Osteocyte (in vitro differentiated cells): ENCODE results near the gene SYT10. TPM values are rescaled to one million over a fixed set of nuclear protein-coding genes. Genes with fewer than 3 reads are reported as not detected.
"Not testable (repeated sequence)": the region's sequence is repeated elsewhere in the genome, so short reads cannot be mapped to it uniquely, and the experiment has no call there.

ENCODE experiments used
- DNase-seq: peaks from one replicate; pipeline ENCODE4 v3.0.0; 2021; ENCODE audit warnings: mixed read lengths; ENCODE audit not compliant: unreplicated experiment; ENCODE audit errors: extremely low spot score
- H3K27ac Mint-ChIP-seq: one replicate; pipeline ENCODE4 v1.8.0; 2021; ENCODE audit warnings: mild to moderate bottlenecking, mixed read lengths; ENCODE audit not compliant: unreplicated experiment
- H3K27me3 Mint-ChIP-seq: one replicate; pipeline ENCODE4 v1.8.0; 2021; ENCODE audit warnings: mixed read lengths; ENCODE audit not compliant: unreplicated experiment
- H3K36me3 Mint-ChIP-seq: one replicate; pipeline ENCODE4 v1.8.0; 2021; ENCODE audit warnings: mixed read lengths; ENCODE audit not compliant: unreplicated experiment
- H3K4me1 Mint-ChIP-seq: one replicate; pipeline ENCODE4 v1.8.0; 2021; ENCODE audit warnings: mixed read lengths; ENCODE audit not compliant: unreplicated experiment
- H3K4me3 Mint-ChIP-seq: one replicate; pipeline ENCODE4 v1.8.0; 2021; ENCODE audit warnings: mild to moderate bottlenecking, moderate library complexity, mixed read lengths; ENCODE audit not compliant: unreplicated experiment
- H3K9me3 Mint-ChIP-seq: one replicate; pipeline ENCODE4 v1.8.0; 2021; ENCODE audit warnings: mixed read lengths; ENCODE audit not compliant: unreplicated experiment
- total RNA-seq: library from RNA; stranded (reverse); gene quantifications from 2 replicates; pipeline ENCODE4 v1.2.1, GENCODE V29; 2021
- TF ChIP-seq, protein P1 (sequence below): fragments of 200-600 bp; sonication (generic); IDR thresholded peaks from 2 replicates; pipeline ENCODE4 v1.5.0; 2021; ENCODE audit warnings: antibody characterized with exemption, mild to moderate bottlenecking, moderate library complexity

The SYT10 gene
- total RNA-seq, 1 donor from 2014 or later = not detected

DNA sequence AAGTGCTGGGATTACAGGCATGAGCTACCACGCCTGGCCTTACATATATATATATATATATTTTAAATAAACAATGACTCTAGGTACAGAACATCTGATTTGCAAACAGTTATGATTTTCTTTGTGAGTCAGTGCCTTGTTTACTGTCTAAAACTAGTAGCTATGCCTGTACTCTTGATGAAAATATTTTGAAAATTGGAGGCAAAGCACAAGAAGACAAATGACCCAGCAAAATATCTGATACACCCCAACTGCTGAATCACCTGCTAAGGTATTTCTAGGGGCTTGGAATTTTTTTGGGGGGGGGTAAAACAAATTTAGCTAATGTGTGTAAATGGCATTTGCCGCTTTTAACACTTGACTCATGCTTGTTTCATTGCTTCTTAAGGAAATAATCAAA lies 69.3 kb downstream of the SYT10 start:
- Mint-ChIP-seq H3K4me1 (no peaks in the 10 kb centered on the region), H3K36me3 (no peaks in the 10 kb centered on the region), H3K9me3 (no peaks in the 10 kb centered on the region), H3K4me3 (no peak overlapping the region), H3K27ac (no peak overlapping the region), H3K27me3 (no peaks in the 10 kb centered on the region)
- no peak for DNase-seq
- TF ChIP-seq, protein P1, sequence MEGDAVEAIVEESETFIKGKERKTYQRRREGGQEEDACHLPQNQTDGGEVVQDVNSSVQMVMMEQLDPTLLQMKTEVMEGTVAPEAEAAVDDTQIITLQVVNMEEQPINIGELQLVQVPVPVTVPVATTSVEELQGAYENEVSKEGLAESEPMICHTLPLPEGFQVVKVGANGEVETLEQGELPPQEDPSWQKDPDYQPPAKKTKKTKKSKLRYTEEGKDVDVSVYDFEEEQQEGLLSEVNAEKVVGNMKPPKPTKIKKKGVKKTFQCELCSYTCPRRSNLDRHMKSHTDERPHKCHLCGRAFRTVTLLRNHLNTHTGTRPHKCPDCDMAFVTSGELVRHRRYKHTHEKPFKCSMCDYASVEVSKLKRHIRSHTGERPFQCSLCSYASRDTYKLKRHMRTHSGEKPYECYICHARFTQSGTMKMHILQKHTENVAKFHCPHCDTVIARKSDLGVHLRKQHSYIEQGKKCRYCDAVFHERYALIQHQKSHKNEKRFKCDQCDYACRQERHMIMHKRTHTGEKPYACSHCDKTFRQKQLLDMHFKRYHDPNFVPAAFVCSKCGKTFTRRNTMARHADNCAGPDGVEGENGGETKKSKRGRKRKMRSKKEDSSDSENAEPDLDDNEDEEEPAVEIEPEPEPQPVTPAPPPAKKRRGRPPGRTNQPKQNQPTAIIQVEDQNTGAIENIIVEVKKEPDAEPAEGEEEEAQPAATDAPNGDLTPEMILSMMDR = no peak

DNA sequence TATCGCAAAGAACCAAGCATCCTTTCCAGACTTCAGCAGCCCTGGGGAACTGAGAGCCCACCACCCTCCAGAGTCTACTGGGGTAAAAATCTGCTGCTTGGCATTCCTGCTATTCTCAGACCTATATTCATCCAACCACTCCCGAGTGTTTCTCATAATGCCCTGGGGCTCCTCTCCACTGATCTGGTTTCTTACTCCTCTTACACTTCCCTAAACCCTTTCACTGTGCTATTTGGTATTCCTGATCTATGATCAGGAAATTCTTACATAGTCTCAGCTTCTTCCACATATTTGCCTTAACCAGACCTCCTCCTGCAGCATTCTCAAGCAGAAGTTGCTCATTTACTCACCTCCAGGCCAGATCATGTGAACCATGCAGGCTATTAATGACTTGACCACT lies 82.4 kb downstream of the SYT10 start:
- no peaks in the 10 kb centered on the region for H3K4me1 Mint-ChIP-seq
- DNase-seq = no peak
- no peak overlapping the region for H3K27ac Mint-ChIP-seq
- TF ChIP-seq, protein P1 = no peak
- no peaks in the 10 kb centered on the region for H3K9me3 Mint-ChIP-seq
- no peak overlapping the region for H3K4me3 Mint-ChIP-seq
- H3K27me3 Mint-ChIP-seq = no peaks in the 10 kb centered on the region
- H3K36me3 Mint-ChIP-seq = no peaks in the 10 kb centered on the region

DNA sequence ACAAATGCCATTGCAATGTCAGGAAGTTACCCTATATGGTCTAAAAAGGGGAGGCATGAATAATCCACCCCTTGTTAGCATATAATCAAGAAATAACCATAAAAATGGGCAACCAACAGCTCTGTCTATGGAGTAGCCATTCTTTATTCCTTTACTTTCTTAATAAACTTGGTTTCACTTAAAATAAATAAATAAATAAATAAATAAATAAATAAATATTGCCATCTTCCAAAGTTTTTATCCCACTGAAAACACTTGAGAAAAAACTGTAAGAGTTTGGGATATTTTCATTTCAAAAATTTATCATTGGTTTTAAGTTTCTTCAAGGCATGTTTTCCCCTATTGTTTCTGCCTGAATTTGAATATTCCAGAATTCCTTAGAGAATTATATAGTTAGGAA lies 89.8 kb downstream of the SYT10 start:
- Mint-ChIP-seq H3K27me3 (no peaks in the 10 kb centered on the region), H3K27ac (no peak overlapping the region), H3K4me3 (no peak overlapping the region), H3K9me3 (peaks cover 7% of the 10 kb centered on the region), H3K4me1 (no peaks in the 10 kb centered on the region), H3K36me3 (no peaks in the 10 kb centered on the region)
- TF ChIP-seq, protein P1 = no peak
- no peak for DNase-seq

DNA sequence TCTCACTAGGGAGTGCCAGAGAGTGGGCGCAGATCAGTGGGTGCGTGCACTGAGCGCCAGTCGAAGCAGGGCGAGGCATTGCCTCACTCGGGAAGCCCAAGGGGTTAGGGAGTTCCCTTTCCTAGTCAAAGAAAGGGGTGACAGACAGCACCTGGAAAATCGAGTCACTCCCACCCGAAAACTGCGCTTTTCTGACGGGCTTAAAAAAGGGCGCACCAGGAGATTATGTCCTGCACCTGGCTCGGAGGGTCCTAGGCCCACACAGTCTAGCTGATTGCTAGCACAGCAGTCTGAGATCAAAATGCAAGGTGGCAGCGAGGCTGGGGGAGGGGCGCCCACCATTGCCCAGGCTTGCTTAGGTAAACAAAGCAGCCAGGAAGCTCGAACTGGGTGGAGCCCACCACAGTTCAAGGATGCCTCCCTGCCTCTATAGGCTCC lies 107.6 kb downstream of the SYT10 start:
- H3K9me3 Mint-ChIP-seq = peaks cover 14% of the 10 kb centered on the region
- not testable (repeated sequence) for H3K27ac Mint-ChIP-seq, DNase-seq, H3K4me3 Mint-ChIP-seq, H3K27me3 Mint-ChIP-seq, H3K4me1 Mint-ChIP-seq, H3K36me3 Mint-ChIP-seq

DNA sequence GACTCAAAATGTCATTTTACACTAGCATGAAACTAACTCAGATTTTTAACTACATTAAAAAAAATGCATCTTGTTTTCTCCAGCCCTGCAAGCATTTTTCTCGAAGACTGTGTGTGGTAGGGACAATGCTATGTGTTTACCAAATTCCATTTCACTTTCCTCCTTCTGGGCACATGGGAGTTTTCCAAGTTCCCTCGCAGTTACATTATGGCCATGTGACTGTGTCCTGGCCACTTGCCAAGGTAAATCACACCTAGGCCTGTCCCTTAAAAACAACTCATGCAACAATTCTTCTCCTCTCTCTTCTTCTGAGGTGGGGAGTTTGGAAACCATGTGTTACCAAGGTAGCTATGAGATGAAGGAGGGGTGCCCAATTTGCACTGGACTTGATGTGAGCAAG lies 108.7 kb downstream of the SYT10 start:
- Mint-ChIP-seq H3K27ac (no peak overlapping the region), H3K4me3 (no peak overlapping the region), H3K9me3 (peaks cover 14% of the 10 kb centered on the region), H3K36me3 (no peaks in the 10 kb centered on the region), H3K27me3 (no peaks in the 10 kb centered on the region), H3K4me1 (no peaks in the 10 kb centered on the region)
- DNase-seq = no peak
- TF ChIP-seq, protein P1 = no peak
